ENCODE data around the gene PCNX2.

Gene PCNX2

GRCh38 chr1:232979558-232979957, 316.0 kb downstream of the PCNX2 start:
- DNase-seq, result no peak

DNA sequence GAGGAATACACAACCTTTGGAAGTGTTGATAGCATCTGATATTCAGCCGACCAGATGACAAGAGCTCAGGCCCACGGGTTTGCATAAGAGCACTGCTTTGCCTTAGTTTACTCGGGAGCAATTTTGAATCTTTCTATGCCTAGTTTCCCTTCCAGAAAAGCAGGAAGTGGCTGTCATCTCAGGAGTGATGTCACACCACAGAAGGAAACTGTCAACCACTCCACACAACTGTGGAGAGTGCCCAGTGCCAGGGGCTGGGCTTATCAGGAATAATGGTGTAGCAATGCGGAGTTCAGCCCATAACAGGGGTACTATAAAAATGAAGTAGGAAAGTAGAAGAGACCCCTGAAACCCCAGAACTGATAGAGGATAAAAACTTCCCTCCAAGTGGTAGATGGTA, 316.7 kb downstream of the PCNX2 start:
- no peak for DNase-seq

GRCh38 chr1:232978091-232978634, 317.4 kb downstream of the PCNX2 start:
- no peak for DNase-seq

GRCh38 chr1:232974971-232975370, 320.6 kb downstream of the PCNX2 start:
- DNase-seq, result no peak

DNA sequence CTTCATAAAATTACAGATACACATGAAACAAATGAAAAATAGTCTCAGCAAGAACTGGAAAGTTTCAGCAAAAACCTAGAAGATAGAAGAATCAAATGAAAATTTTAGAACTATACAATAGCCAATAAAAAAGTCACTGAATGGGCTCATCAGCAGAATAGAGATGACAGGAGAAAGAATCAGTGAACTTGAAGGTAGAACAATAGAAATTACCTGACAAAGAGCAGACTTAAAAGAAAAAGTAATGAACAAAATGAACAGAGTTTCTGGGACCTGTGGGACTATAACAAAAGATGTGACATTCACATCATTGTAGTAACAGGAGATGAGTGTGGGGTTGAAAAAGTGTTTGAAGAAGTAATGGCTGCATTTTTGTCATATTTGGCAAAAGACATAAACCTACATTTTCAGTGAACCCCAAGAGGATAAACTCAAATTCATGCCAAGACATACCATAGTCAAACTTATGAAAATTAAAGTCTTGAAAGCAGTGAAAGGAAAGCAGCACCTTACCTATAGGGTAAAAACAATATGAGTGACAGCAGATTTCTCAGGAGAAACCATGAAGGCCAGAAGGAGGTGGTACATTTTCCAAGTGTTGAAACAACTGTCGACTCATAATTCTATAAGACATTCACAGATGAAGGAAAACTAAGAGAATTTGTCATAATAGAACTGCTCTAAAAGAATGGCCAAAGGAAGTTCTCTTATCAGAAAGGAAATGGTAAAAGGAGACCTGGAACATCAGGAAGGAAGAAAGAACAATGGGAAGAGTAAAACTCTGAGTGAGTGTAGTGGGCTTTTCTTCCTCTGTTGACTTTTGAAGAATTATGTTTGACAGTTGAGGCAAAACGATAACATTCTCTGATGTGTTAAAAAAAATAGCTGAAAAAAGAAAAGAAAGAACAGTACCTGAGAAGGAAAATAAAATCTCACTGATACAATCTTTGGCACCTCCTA, 321.6 kb downstream of the PCNX2 start:
- no peak for DNase-seq

GRCh38 chr1:232970508-232970907, 325.0 kb downstream of the PCNX2 start:
- DNase-seq, result no peak

- DNase-seq, result no peak
These were observed 325.7 kb downstream of the PCNX2 start for GRCh38 chr1:232969799-232970198.

- DNase-seq, result no peak
These were observed 326.6 kb downstream of the PCNX2 start for GRCh38 chr1:232968965-232969364.

DNA sequence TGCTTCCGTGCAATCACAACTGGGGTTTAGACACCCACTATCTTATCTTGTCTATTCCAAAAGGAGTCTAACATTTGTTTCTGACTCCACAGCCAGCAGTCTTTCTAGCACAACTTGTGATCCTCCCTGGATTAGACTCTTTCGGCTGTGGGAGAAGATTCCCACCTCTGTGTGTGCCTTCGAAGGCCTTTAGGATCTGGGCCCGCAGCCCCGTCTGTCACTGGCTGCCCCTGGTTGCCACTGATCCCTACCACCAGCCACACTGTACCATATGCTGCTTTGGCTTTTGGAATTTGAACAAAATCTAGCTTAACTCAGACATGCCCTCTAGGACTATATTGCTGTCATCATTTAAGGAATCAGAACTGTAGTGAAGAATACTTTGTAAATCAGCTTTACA, 327.1 kb downstream of the PCNX2 start:
- no peak for DNase-seq

GRCh38 chr1:232966663-232967062, 328.9 kb downstream of the PCNX2 start:
- DNase-seq, result no peak

DNA sequence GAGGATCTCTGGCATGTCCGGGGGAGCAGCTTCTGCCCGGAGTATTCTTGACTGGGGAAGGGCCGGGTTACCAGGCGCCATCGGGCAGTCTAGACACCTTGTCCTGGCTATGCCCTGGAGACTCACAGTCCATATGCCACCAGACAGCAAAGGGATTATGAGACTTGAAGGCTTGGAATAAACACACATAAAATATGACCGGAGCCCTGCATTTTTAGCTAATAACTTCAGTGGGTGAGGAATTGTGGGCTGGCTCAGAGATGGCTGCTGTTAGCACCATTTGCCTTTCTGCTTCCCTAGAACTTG, 329.7 kb downstream of the PCNX2 start:
- no peak for DNase-seq

DNA sequence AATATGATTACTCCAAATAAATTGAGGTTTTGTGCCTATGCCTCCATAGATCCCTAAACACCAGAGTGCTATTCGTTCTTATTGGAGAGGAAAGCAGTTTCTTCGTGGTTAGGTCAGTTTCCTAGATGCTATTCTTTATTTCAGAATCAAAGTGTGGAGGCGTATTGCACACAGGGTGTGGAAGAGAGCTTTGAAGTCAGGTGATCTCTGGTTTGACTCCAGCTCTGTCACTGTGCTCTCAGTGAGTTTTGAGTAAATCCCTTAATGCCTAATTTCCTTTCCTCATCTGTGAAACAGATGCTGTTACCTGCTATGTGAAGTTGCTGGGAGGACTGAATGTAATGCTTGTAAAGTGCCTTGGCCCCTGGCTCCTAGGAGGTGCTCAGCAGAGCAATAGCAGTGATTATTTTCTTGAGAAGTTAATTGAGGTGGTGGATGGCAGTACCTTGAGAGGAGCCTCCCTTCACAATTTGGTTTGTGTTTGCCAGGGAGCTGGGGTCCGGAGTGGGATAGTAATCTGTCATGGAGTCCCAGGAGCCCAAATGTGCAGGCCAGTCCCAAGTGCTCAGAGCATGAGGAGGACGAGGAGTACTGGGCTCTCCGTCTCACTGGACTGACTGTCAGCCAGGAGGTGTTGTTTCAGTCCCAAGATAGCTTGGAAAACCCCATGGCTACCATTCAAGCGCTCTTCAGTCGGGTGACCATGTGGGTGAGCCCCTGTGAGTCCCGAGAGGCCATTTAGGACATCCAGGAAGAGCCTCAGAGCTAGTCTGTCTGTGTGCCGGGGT, 330.2 kb downstream of the PCNX2 start:
- DNase-seq, result no peak

GRCh38 chr1:232964601-232965000, 330.9 kb downstream of the PCNX2 start:
- no peak for DNase-seq

DNA sequence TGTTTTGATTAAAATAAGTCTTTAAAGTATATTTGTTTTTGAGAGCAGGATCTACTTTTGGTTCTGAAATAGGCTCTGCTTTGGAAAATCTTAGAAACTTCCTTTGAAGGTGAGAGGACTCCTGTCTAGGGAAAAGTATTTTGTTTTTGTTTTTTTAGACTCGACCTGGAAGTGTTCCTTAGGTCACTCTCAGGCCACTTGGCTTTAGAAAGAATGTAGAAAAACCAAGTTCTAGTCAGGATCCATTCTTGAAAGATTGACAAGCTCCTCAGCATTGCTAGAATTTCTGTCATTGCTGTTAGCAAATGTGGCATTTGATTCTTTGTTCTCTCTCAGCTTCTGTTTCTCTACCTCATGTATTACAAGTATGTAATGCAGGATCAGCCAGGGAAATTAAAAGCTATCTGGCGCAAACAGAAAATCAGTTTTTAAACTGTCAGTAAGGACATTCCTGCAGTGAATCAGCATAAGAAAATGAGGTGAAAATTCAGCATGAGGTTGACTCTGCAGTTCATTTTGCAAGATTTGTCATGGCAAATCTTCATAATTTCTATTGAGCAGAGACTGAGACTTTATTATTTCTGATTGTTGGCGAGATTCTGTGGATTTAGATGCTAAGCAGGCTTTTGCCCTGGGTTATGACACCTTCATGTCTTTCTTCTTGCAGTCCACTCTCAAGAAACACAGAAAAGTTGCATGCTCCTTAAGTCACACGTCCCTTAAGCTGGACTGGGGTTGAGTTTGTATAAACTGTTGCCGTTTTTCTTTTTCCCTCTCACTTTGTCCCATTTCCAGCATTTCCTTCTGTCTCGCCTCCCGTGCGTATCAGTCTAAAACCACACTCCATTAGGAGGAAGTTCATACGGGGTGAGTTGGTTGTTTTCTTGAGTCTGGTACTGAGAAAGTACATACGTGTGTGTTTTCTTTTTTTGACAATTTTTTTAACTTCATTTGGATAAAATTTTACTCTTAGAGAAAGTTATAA, 332.5 kb downstream of the PCNX2 start:
- no peak for DNase-seq

- no peak for DNase-seq
These were observed 337.5 kb downstream of the PCNX2 start for GRCh38 chr1:232958067-232958466.

GRCh38 chr1:232956081-232956480, 339.4 kb downstream of the PCNX2 start:
- DNase-seq, result no peak

DNA sequence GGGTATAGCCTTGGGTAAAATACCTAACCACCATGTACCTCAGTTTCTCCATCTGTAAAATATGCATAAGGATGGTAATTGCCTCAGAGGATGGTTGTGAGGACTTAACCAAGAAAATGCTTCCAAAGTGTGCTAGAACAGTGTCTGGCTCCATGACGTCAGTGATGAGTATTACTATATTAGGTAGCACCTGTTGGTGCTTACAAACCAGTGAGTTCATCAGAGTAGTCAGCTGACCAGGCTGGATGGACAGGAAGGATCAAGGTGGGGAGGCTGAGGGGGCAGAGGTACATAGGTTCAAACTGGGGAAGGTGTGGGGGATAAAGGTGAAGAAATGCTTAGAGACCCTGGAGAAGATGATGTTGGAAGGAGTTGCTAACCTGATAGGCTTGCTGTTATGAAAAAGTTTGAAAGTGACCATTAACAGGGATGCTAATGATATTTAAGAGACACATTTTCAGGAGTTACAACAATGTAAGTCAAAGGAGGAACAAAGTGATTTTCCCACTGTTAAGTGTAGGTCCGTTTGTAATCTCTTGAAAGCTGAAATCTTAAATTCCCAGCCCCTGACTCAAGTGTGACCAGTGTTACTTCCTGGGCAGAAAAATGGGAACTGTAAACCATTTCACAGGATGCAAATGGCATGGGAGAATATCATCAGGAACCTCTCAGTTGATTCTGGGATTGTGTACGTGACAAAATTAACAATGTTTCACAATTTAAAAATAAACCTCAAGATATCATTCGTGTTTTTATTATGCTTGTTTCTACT, 340.7 kb downstream of the PCNX2 start:
- DNase-seq, result no peak

GRCh38 chr1:232952514-232953499, 342.7 kb downstream of the PCNX2 start:
- DNase-seq, result peak; percentile 9 to 13

DNA sequence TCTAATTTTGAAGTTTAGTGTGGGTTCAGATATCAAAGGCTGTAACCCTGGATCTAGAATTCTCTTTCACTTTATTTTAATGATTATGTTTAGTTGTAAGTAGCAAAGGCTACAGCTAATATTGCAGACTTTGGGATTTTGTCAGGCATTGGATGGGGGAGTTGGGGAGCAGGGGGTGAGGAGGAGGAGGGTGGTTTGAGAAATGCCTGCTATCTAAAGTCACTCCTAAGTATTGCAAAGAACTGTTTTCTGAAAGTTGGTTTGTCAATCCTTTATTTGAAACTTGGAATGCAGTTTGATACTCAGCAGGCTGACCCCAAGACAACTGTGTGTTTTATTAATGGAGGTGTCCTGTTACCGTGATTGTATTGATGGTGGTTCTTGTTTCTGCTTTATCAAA, 343.9 kb downstream of the PCNX2 start:
- no peak for DNase-seq

GRCh38 chr1:232951180-232951579, 344.3 kb downstream of the PCNX2 start:
- no peak for DNase-seq

All from stimulated activated CD4-positive, alpha-beta T cell treated with anti-CD3 and anti-CD28 coated beads, Interleukin-4, amount 100 ng/mL, for 4 hours (primary cell).